HG02885 (cell line): ENCODE measurements around the gene KLK5.

ENCODE experiments used
- ATAC-seq: cut with Tn5 transposase; IDR thresholded peaks from one replicate; pipeline ENCODE4 v1.9.1; 2021; ENCODE audit warnings: mild to moderate bottlenecking; ENCODE audit not compliant: unreplicated experiment, poor library complexity

KLK5 gene

GRCh38 chr19:50925734-50926133, 27.1 kb downstream of the KLK5 start:
- ATAC-seq: no peak

- no peak for ATAC-seq
These were observed 28.3 kb downstream of the KLK5 start for GRCh38 chr19:50924586-50924985.

- ATAC-seq: peak; percentile 50
These were observed 30.5 kb downstream of the KLK5 start for GRCh38 chr19:50922317-50922853.

GRCh38 chr19:50921426-50922316, 31.2 kb downstream of the KLK5 start:
- no peak for ATAC-seq

- no peak for ATAC-seq
These were observed 36.8 kb downstream of the KLK5 start for GRCh38 chr19:50916069-50916468.

GRCh38 chr19:50912727-50913716, 39.8 kb downstream of the KLK5 start:
- ATAC-seq: no peak

- ATAC-seq: no peak
These were observed 40.7 kb downstream of the KLK5 start for GRCh38 chr19:50912102-50912599.

- ATAC-seq: no peak
These were observed 41.4 kb downstream of the KLK5 start, which contains the start of gene KLK4 for GRCh38 chr19:50911206-50912101. KLK4 (minus strand) TSS chr19:50911395; CDS start chr19:50910738, 657 bp downstream.

DNA sequence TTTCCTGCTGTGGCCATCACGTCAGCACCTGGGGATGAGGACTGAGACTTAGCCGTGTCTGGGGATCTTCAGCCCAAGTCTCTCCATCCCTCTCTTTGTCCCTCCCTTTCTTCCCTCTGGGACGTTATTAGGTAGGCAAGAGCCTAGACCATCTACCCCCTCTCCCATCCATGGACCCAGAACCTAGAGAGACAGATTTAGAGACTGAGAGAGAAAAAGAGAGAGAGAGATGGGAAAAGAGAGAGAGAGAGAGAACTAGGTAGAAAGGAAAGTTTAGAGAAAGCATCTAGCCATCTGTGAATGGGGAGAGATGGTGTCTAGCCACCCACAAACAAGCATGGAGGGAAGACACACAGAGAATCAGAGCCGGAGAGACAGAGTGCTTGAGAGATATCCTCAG, 42.1 kb downstream of the KLK5 start:
- ATAC-seq: no peak

DNA sequence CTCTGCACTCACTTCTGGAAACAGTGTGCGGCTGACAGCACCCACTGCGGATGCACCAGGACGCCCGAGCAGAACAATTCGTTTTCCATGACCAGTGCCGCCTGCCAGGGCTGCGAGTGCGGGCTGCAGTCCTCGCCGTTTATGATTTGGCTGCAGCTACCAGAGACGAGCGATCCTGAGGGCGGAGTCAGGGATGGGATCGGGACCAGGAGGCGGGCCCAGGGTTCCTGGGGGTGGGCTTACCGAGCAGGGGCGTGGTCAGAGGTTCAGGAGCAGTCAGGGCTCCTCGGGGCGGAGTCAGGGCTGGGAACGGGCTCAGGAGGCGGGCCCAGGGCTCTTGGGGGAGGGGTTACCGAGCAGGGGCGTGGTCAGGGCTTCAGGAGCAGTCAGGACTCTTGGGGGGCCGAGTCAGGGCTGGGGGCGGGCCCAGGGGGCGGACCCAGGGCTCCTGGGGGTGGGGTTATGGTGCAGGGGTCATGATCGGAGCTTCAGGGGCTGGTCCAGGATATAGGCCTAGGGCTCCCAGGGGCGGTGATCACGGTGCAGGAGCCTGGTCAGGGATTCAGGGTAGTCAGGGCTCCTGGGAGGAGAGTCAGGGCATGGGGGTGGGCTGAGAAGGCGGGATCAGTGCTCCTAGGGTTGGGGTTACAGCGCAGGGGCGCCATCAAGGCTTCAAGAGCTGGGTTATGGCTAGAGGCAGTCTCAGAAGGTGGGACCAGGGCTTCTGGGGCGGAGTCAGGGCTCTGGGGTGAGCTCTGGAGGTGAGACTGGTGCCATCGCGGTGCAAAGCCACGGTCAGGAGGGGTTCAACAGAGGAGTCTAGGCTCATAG, 43.4 kb downstream of the KLK5 start:
- peak; percentile 69 for ATAC-seq

DNA sequence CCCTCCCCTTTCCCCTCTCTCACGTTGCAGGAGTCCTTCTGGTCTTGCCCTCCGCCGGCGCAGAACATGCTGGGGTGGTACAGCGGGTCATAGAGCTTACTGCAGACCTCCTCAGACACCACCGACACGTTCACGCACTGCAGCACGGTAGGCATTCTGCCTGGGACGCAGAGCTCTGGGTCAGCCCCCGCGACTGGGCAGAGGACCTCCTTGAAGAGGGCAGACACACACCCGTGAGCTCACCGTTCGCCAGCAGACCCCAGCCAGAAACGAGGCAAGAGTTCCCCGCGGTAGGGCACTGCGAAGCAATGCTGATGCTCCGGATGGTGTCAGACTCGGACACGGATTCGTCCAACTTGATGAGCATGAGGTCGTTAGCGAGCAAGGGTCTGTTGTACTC, 44.5 kb downstream of the KLK5 start:
- ATAC-seq: no peak

DNA sequence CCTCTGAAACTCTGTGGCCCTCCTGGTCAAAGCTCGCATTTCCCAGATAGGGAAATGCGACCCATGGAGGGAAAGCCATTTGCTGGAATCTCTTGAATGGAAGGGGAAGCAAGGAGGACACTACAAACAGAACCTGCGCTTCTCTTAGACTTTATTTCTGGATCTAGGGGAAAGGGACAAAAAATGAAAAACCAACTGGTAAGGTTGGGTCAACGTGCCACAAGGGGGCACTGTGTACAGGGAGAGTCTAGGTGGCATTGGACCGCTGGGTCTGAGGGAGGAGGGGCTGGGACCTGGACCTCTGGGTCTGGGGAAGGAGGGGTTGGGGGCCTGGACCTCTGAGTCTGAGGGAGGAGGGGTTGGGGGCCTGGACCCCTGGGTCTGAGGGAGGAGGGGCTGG, 46.6 kb downstream of the KLK5 start:
- no peak for ATAC-seq

GRCh38 chr19:50902640-50903039, 50.2 kb downstream of the KLK5 start:
- ATAC-seq: no peak

DNA sequence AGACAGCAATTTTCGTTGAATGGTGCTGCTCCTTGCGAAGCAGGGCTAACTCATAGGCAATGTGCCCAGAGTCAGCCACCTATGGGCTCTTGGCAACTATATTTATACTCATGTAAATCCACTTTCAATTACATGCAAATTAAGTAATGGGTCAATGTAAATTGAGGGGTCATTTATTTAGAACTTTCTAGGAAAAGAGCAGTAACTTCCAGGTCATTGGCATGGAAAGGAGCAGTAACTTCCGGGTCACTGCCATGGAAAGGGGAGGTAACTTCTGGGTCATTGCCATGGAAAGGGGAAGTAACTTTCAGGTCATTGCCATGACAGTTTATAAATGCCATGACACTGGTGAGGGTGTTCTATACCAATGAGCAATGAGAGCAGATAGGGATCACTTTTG, 53.3 kb downstream of the KLK5 start:
- ATAC-seq: no peak

GRCh38 chr19:50898018-50898417, 54.8 kb downstream of the KLK5 start:
- no peak for ATAC-seq

- no peak for ATAC-seq
These were observed 55.2 kb downstream of the KLK5 start for GRCh38 chr19:50897612-50898011.

- peak; percentile 1 for ATAC-seq
These were observed 55.6 kb downstream of the KLK5 start for GRCh38 chr19:50897191-50897607.

- ATAC-seq: peak; percentile 91
These were observed 56.1 kb downstream of the KLK5 start for GRCh38 chr19:50896591-50897190.
